ENCODE results near the gene OR56A4.
"Not testable (repeated sequence)": the region's sequence is repeated elsewhere in the genome, so short reads cannot be mapped to it uniquely, and the experiment has no call there.

The OR56A4 gene

GRCh38 chr11:5960704-5961320 is 45.9 kb downstream of the OR56A4 start:
- DNase-seq = not testable (repeated sequence)

DNA sequence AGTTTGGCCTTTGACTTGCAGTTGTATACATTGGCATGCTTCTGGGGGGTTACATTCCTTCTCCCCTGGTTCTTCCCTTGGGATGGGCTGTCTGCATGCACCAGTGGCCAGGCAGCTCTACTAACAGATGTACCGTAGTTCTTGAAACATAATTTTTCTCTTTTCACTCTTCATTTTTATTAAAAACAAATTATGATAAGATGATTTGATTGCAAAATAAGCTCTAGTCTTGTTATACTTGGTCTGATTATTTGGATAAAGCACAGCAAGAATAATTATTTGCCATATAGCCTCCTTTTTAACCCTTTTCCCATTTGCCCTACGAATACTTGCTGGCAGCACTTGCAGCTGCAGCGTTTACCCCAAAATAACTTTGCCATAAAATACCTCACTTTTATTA is 51.2 kb downstream of the OR56A4 start:
- DNase-seq = no peak

All from suppressor macrophage (primary cell).